ENCODE data around the gene GPR6. TPM values are rescaled to one million over a fixed set of nuclear protein-coding genes. Genes with fewer than 3 reads are reported as not detected.

Gene GPR6
- total and polyA plus RNA-seq, 2 of the 8 experiments (the other 6 are each of a cell fraction or from before 2014, with no cell fraction given), result 0.18 to 0.37 TPM

GRCh38 chr6:109963598-109964170 is 14.4 kb upstream of the GPR6 start:
- no peak for DNase-seq (ENCODE audit: low read depth in 1 of 2, low spot score in 2 of 2)
- no peak overlapping the region for H4K91ac ChIP-seq (replicated peaks; ENCODE audit: insufficient read length, low read length)
- H2BK5ac ChIP-seq (ENCODE audit: low read depth, low read length), result no peak overlapping the region
- no peak overlapping the region for H4K5ac ChIP-seq (ENCODE audit: insufficient read length, low read depth, low read length)
- H3K56ac ChIP-seq (replicated peaks; ENCODE audit: insufficient read length, low read depth, low read length), result no peak overlapping the region
- H3K27me3 ChIP-seq (replicated peaks in 1 of 4; ENCODE audit: control insufficient read depth in 3 of 4, extremely low read depth in 1 of 4, insufficient read depth in 3 of 4, low read length in 3 of 4), result no peaks in the 10 kb centered on the region; a peak in 3 of 7 replicates
- no peak overlapping the region for H3K23ac ChIP-seq (ENCODE audit: insufficient read length)
- H3K27ac ChIP-seq (ENCODE audit: low read depth, low read length), result no peak overlapping the region
- no peak overlapping the region for H3K14ac ChIP-seq (ENCODE audit: insufficient read length)
- H4K20me1 ChIP-seq (replicated peaks in 1 of 2; ENCODE audit: control insufficient read depth in 1 of 2, insufficient read depth in 2 of 2, low read length in 2 of 2), result no peaks in the 10 kb centered on the region
- no peak overlapping the region for H2BK15ac ChIP-seq (ENCODE audit: low read length)
- H2BK20ac ChIP-seq (ENCODE audit: low read length), result no peak overlapping the region
- no peak overlapping the region for H3K18ac ChIP-seq (ENCODE audit: extremely low read depth, low read length)
- FAIRE-seq, result no peak
- TF ChIP-seq CTCF (IDR thresholded peaks at IDR 0.05; ENCODE audit: control extremely low read depth in 1 of 3, insufficient read depth in 1 of 3, low read depth in 1 of 3, low read length in 3 of 3), result no peak
- TF ChIP-seq RAD21 (IDR thresholded peaks at IDR 0.05 in 1 of 2, conservative IDR thresholded peaks at IDR 0.05 in 1 of 2; ENCODE audit: low read depth in 2 of 2, low read length in 2 of 2), result peak in 1 of 2 experiments; percentile 27; a peak in 1 of 4 replicates
- POLR2A ChIA-PET (ENCODE audit: partially characterized antibody), result no interaction called here
- no peak overlapping the region for H3K4me3 ChIP-seq (ENCODE audit: extremely low read depth in 1 of 4, insufficient read depth in 2 of 4, low read depth in 3 of 4, low read length in 4 of 4)
- H3K36me3 ChIP-seq (ENCODE audit: control insufficient read depth in 2 of 4, insufficient read depth in 4 of 4, low read length in 3 of 4), result no peaks in the 10 kb centered on the region
- no peaks in the 10 kb centered on the region for H3K9me3 ChIP-seq (ENCODE audit: insufficient read depth in 2 of 2, low read depth in 1 of 2, low read length in 1 of 2)
- H3K4me2 ChIP-seq (ENCODE audit: insufficient read depth in 1 of 2, low read depth in 2 of 2, low read length in 2 of 2), result no peak overlapping the region
- no peak overlapping the region for H2AFZ ChIP-seq (ENCODE audit: low read length)
- no peaks in the 10 kb centered on the region for H3K79me2 ChIP-seq (ENCODE audit: control insufficient read depth in 1 of 2, insufficient read depth in 2 of 2, low read length in 2 of 2)
- H3K79me1 ChIP-seq (ENCODE audit: low read depth, low read length), result no peaks in the 10 kb centered on the region
- H3K4ac ChIP-seq (replicated peaks; ENCODE audit: insufficient read length, low read depth, low read length), result no peak overlapping the region
- H3K4me1 ChIP-seq (replicated peaks in 1 of 4; ENCODE audit: control insufficient read depth in 3 of 4, insufficient read depth in 4 of 4, low read length in 3 of 4), result no peaks in the 10 kb centered on the region
- CTCF ChIA-PET (ENCODE audit: partially characterized antibody), result interaction anchor here (0.9 to 1.5 kb wide), 2 partner anchors 76 to 259 kb away, joined by 3 to 5 read pairs; no protein-coding TSS in a partner anchor
- no peak overlapping the region for H2BK12ac ChIP-seq (ENCODE audit: low read depth, low read length)
- 87% methylated on average over 2 of the region's 2 CpGs; no CpG with 5 or more reads in 1 of the 2 experiments for WGBS, 2 experiments (ENCODE audit: extremely low coverage in 1 of 2, insufficient coverage in 1 of 2, insufficient read length in 1 of 2, insufficient replicate concordance in 2 of 2, low coverage in 1 of 2, low lambda C conversion rate in 2 of 2, missing lambda C conversion rate in 1 of 2)
- no peak overlapping the region for H2AK5ac ChIP-seq (ENCODE audit: low read depth, low read length)
- no peak overlapping the region for H4K8ac ChIP-seq (ENCODE audit: extremely low read depth, insufficient read depth, low read length)
- no peak overlapping the region for H3K9ac ChIP-seq (replicated peaks in 1 of 4; ENCODE audit: extremely low read depth in 1 of 4, low read depth in 3 of 4, low read length in 3 of 4)
- H3K23me2 ChIP-seq (ENCODE audit: low read depth, low read length), result no peaks in the 10 kb centered on the region
- H2BK120ac ChIP-seq (replicated peaks; ENCODE audit: low read depth, low read length), result no peak overlapping the region

All from H1 (cell line).